ENCODE data around the gene HOXD10. TPM values are rescaled to one million over a fixed set of nuclear protein-coding genes. Genes with fewer than 3 reads are reported as not detected.

The HOXD10 gene
- total RNA-seq, 5 donors from 2014 or later (not counting 1 experiment from before 2014, with no cell fraction given) = not detected

DNA sequence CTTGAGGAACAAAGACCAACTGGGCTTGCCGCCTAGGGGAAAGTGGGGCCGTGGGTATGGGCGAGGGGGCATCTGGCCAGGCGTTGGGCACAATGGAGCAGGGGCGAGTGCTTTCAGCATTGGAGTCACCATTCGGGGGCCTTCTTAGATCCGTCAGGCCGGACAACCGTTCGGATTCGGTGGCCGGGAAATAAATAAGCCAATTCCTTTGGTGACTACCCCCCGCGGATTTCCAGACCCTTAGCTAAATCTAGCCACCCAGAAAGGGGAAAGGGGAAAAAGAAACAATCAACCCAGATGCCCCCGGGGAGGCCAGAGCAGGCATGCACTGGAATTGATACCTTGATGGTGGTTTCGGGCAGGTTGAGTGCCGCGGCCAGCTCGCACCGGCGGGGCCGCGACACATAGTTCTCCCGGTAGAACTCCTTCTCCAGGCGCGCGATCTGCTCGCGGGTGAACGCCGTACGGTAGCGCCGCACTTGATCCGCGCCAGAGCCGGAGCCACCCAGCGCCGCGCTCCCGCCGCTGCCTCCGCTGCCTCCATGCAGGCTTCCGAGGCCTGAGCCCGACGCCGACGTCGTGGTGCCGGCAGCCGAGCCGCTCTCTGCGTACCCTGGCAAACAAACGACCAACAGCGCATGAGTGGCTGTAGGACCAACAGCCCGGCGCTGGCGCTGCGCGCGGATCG, 34.6 kb upstream of the HOXD10 start:
- Mint-ChIP-seq H3K4me1 (peaks cover 11 to 18% (median 13%) of the 10 kb centered on the region in 3 donors), H3K9me3 (peaks cover 3 to 20% (median 8%) of the 10 kb centered on the region in 3 donors), H3K27ac (peak overlapping the region; percentile 39 to 65), H3K27me3 (peaks cover 61 to 79% of the 10 kb centered on the region in 2 donors), H3K36me3 (peaks cover 15% of the 10 kb centered on the region), H3K4me3 (peak overlapping the region in 1 of 3 donors; percentile 42)
- CTCF ChIA-PET = no interaction called here
- POLR2A ChIA-PET = interaction anchor here in 1 of 2 donors (1.0 kb wide), 1 partner anchor 21 kb away, joined by 3 read pairs; no protein-coding TSS in a partner anchor
- ATAC-seq (replicated peaks in 1 of 4) (no peak), DNase-seq (peak in 2 of 35 experiments; percentile 19 to 23)
- Histone ChIP-seq H3K36me3 (ENCODE audit: control insufficient read depth in 2 of 2, extremely low read depth in 1 of 2, insufficient read depth in 1 of 2, low read length in 1 of 2) (no peaks in the 10 kb centered on the region), H3K4me3 (ENCODE audit: control insufficient read depth in 1 of 2, extremely low read depth in 1 of 2, low read length in 1 of 2) (peak overlapping the region in 1 of 2 donors; percentile 47), H3K27ac (ENCODE audit: low read length) (no peak overlapping the region), H3K9me3 (peaks cover 4% of the 10 kb centered on the region), H3K27me3 (replicated peaks in 1 of 2; ENCODE audit: control insufficient read depth in 2 of 2, extremely low read depth in 1 of 2, insufficient read depth in 2 of 2, low read length in 1 of 2) (peaks cover 33 to 81% of the 10 kb centered on the region in 2 experiments), H3K4me1 (ENCODE audit: control insufficient read depth in 1 of 2, extremely low read depth in 1 of 2, insufficient read depth in 2 of 2, low read length in 2 of 2) (peaks cover 0 to 39% of the 10 kb centered on the region in 2 experiments)
- 14% methylated on average over 54 of the region's 62 CpGs for WGBS (ENCODE audit: insufficient coverage)

- peaks cover 0 to 39% of the 10 kb centered on the region in 2 experiments for H3K4me1 ChIP-seq (ENCODE audit: control insufficient read depth in 1 of 2, extremely low read depth in 1 of 2, insufficient read depth in 2 of 2, low read length in 2 of 2)
- ATAC-seq (replicated peaks in 1 of 4) = no peak
- Mint-ChIP-seq H3K4me3 (peak overlapping the region in 1 of 3 donors; percentile 42), H3K36me3 (peaks cover 15% of the 10 kb centered on the region), H3K4me1 (peaks cover 11 to 18% (median 13%) of the 10 kb centered on the region in 3 donors), H3K27me3 (peaks cover 62 to 79% of the 10 kb centered on the region in 2 donors), H3K9me3 (peaks cover 4 to 20% (median 8%) of the 10 kb centered on the region in 3 donors), H3K27ac (peak overlapping the region in 1 of 2 donors; percentile 39)
- DNase-seq = peak in 1 of 35 experiments; percentile 20
- WGBS (ENCODE audit: insufficient coverage) = no CpG with 5 or more reads among the region's 10 CpGs
- no peaks in the 10 kb centered on the region for H3K36me3 ChIP-seq (ENCODE audit: control insufficient read depth in 2 of 2, extremely low read depth in 1 of 2, insufficient read depth in 1 of 2, low read length in 1 of 2)
- peaks cover 5% of the 10 kb centered on the region for H3K9me3 ChIP-seq
- no peak overlapping the region for H3K4me3 ChIP-seq (ENCODE audit: control insufficient read depth in 1 of 2, extremely low read depth in 1 of 2, low read length in 1 of 2)
- CTCF ChIA-PET = no interaction called here
- peaks cover 35 to 86% of the 10 kb centered on the region in 2 experiments for H3K27me3 ChIP-seq (replicated peaks in 1 of 2; ENCODE audit: control insufficient read depth in 2 of 2, extremely low read depth in 1 of 2, insufficient read depth in 2 of 2, low read length in 1 of 2)
- no peak overlapping the region for H3K27ac ChIP-seq (ENCODE audit: low read length)
- POLR2A ChIA-PET = interaction anchor here in 1 of 2 donors (1.0 kb wide), 1 partner anchor 20 kb away, joined by 3 read pairs; no protein-coding TSS in a partner anchor
Observed at GRCh38 chr2:176082525-176082823, 34.1 kb upstream of the HOXD10 start.

DNA sequence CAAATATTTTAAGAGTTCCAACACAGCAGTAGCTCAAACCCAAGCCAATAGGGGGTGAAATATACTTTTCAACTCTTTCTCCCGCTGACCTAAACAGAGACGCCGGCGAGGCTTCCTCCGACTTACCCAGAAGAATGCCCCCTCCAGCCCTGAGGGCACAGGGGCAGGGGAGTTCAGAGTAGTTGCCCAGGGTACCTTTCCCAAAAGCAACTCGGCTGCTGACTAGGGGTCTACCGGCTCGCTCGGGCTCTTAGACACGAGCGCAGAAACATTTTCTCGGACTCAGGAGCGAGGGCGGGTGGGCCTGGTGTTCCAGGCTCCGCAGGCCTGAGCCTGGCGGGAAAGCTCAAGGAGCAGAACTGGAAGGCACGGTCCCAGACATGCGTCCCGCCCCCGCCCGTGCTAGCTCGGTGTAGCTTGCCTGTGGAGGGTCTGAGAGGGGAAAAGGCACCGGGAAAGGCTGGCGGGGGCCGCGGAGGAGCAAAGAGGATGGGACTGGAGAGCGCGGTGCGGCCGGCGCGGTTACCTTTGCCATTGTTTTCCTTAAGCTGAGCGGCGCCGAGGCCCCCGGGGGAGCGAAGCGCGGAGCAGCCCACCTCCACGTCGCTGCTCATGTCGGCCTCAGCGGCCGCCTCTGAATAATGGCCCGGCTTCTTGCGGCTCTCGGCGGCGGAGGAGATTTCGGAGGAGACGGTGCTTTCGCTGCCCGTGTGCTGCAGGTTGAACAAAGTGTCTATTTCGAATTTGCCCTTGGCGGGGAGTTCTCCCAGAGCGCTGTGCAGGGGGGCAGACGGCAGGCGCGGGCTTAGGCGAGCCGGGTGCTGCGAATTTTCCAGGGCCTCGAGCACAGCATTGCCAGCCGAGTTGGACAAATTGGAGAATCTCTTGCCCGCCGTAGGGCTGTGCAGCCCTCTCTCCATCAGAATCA, 33.5 kb upstream of the HOXD10 start:
- ChIA-PET POLR2A (interaction anchor here in 1 of 2 donors (1.0 kb wide), 1 partner anchor 20 kb away, joined by 3 read pairs; no protein-coding TSS in a partner anchor), CTCF (interaction anchor here in 1 of 2 donors (0.5 kb wide), 1 partner anchor 58 kb away, joined by 3 read pairs; no protein-coding TSS in a partner anchor)
- no peak overlapping the region for H3K27ac ChIP-seq (ENCODE audit: low read length)
- peaks cover 5% of the 10 kb centered on the region for H3K9me3 ChIP-seq
- DNase-seq (peak in 2 of 35 experiments; percentile 5 to 22), ATAC-seq (replicated peaks in 1 of 4) (no peak)
- H3K4me3 ChIP-seq (ENCODE audit: control insufficient read depth in 1 of 2, extremely low read depth in 1 of 2, low read length in 1 of 2) = peak overlapping the region in 1 of 2 donors; percentile 38
- no peaks in the 10 kb centered on the region for H3K36me3 ChIP-seq (ENCODE audit: control insufficient read depth in 2 of 2, extremely low read depth in 1 of 2, insufficient read depth in 1 of 2, low read length in 1 of 2)
- peak overlapping the region; percentile 28 to 55 for H3K27ac Mint-ChIP-seq
- WGBS (ENCODE audit: insufficient coverage) = 13% methylated on average over 61 of the region's 66 CpGs
- peaks cover 0 to 43% of the 10 kb centered on the region in 2 experiments for H3K4me1 ChIP-seq (ENCODE audit: control insufficient read depth in 1 of 2, extremely low read depth in 1 of 2, insufficient read depth in 2 of 2, low read length in 2 of 2)
- H3K27me3 ChIP-seq (replicated peaks in 1 of 2; ENCODE audit: control insufficient read depth in 2 of 2, extremely low read depth in 1 of 2, insufficient read depth in 2 of 2, low read length in 1 of 2) = peaks cover 38 to 93% of the 10 kb centered on the region in 2 experiments
- H3K4me3 Mint-ChIP-seq = peak overlapping the region in 1 of 3 donors; percentile 42
- H3K9me3 Mint-ChIP-seq = peaks cover 4 to 20% (median 8%) of the 10 kb centered on the region in 3 donors
- peaks cover 67 to 84% of the 10 kb centered on the region in 2 donors for H3K27me3 Mint-ChIP-seq
- H3K36me3 Mint-ChIP-seq = peaks cover 15% of the 10 kb centered on the region
- H3K4me1 Mint-ChIP-seq = peaks cover 13 to 18% (median 14%) of the 10 kb centered on the region in 3 donors

DNA sequence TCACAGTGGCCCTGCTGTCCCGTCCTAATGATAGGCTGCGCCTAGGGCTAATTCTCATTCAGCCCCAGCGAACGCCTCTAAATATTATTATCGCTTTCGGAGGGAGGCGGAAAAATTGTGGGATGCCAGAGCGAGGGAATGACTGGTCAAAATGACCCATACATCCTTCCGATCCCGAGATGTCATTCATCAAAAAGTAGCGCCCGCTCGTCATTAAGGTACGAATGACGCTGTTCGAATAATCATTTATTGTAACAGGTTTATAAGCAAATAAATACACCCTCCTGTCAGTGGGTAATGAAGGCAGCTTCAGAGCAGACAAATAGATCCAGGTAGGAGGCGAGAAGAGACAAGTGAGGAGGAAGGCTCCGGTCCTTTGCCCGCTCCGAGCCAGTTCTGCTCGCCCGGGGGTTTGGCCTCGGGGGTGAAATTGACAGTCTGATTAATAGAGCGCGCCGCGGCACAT, 32.7 kb upstream of the HOXD10 start, which contains the start of gene EVX2:
TSS of gene EVX2 (minus strand) at position 167 of the 466 bp plus-strand sequence. CDS start 186 bp downstream, outside the sequence.
- Mint-ChIP-seq H3K4me3 (peak within 1 kb of the TSS in 1 of 3 donors; percentile 42), H3K4me1 (peaks cover 14 to 18% (median 16%) of the 10 kb centered on the region in 3 donors), H3K36me3 (peaks cover 9% of the 10 kb centered on the region), H3K27me3 (peaks cover 65 to 84% of the 10 kb centered on the region in 2 donors), H3K27ac (peak within 1 kb of the TSS; percentile 55 to 75), H3K9me3 (peaks cover under 1 to 14% (median 4%) of the 10 kb centered on the region in 3 donors)
- Histone ChIP-seq H3K27ac (ENCODE audit: low read length) (no peak within 1 kb of the TSS), H3K27me3 (replicated peaks in 1 of 2; ENCODE audit: control insufficient read depth in 2 of 2, extremely low read depth in 1 of 2, insufficient read depth in 2 of 2, low read length in 1 of 2) (peaks cover 38 to 96% of the 10 kb centered on the region in 2 experiments), H3K4me3 (ENCODE audit: control insufficient read depth in 1 of 2, extremely low read depth in 1 of 2, low read length in 1 of 2) (peak within 1 kb of the TSS in 1 of 2 donors; percentile 38), H3K4me1 (ENCODE audit: control insufficient read depth in 1 of 2, extremely low read depth in 1 of 2, insufficient read depth in 2 of 2, low read length in 2 of 2) (peaks cover 0 to 50% of the 10 kb centered on the region in 2 experiments), H3K36me3 (ENCODE audit: control insufficient read depth in 2 of 2, extremely low read depth in 1 of 2, insufficient read depth in 1 of 2, low read length in 1 of 2) (no peaks in the 10 kb centered on the region), H3K9me3 (peaks cover 3% of the 10 kb centered on the region)
- POLR2A ChIA-PET = no interaction called here
- ATAC-seq (replicated peaks in 1 of 4) (no peak), DNase-seq (peak in 2 of 35 experiments; percentile 5 to 15)
- CTCF ChIA-PET = no interaction called here
- 22% methylated on average over 6 of the region's 27 CpGs for WGBS (ENCODE audit: insufficient coverage)

- H3K4me3 Mint-ChIP-seq = peak overlapping the region in 1 of 3 donors; percentile 30
- no peak overlapping the region for H3K27ac Mint-ChIP-seq
- peaks cover 61 to 84% of the 10 kb centered on the region in 2 donors for H3K27me3 Mint-ChIP-seq
- Histone ChIP-seq H3K36me3 (ENCODE audit: control insufficient read depth in 2 of 2, extremely low read depth in 1 of 2, insufficient read depth in 1 of 2, low read length in 1 of 2) (no peaks in the 10 kb centered on the region), H3K4me3 (ENCODE audit: control insufficient read depth in 1 of 2, extremely low read depth in 1 of 2, low read length in 1 of 2) (peak overlapping the region in 1 of 2 donors; percentile 38), H3K27me3 (replicated peaks in 1 of 2; ENCODE audit: control insufficient read depth in 2 of 2, extremely low read depth in 1 of 2, insufficient read depth in 2 of 2, low read length in 1 of 2) (peaks cover 39 to 89% of the 10 kb centered on the region in 2 experiments), H3K27ac (ENCODE audit: low read length) (no peak overlapping the region), H3K9me3 (peaks cover 3% of the 10 kb centered on the region), H3K4me1 (ENCODE audit: control insufficient read depth in 1 of 2, extremely low read depth in 1 of 2, insufficient read depth in 2 of 2, low read length in 2 of 2) (peaks cover 0 to 43% of the 10 kb centered on the region in 2 experiments)
- DNase-seq (peak in 2 of 35 experiments; percentile 5 to 19), ATAC-seq (replicated peaks in 1 of 4) (no peak)
- peaks cover 0 to 14% (median 4%) of the 10 kb centered on the region in 3 donors for H3K9me3 Mint-ChIP-seq
- peaks cover 7 to 11% (median 8%) of the 10 kb centered on the region in 3 donors for H3K4me1 Mint-ChIP-seq
- POLR2A ChIA-PET = interaction anchor here (0.6 kb wide), 4 partner anchors 10 to 1760 kb away, joined by 6 to 7 read pairs (median 6); no protein-coding TSS in a partner anchor
- WGBS (ENCODE audit: insufficient coverage) = 3% methylated on average over 19 of the region's 26 CpGs
- peaks cover 4% of the 10 kb centered on the region for H3K36me3 Mint-ChIP-seq
- CTCF ChIA-PET = interaction anchor here (0.6 kb wide), 3 partner anchors 41 to 953 kb away, joined by 3 to 5 read pairs (median 3); no protein-coding TSS in a partner anchor
Observed at GRCh38 chr2:176084611-176085119, 31.9 kb upstream of the HOXD10 start.

Data from T-cell (primary cell).